Hematopoietic multipotent progenitor cell treated with erythropoietin and hydrocortisone succinate and interleukin-3 and kit ligand, for 15 days (in vitro differentiated cells): ENCODE results near the gene TENT5C.

Experiments used
- DNase-seq: peaks from one replicate; pipeline ENCODE4 v3.0.0-alpha.2; 2015; ENCODE audit warnings: low spot score

Gene TENT5C

GRCh38 chr1:117656202-117656641 lies 50.4 kb downstream of the TENT5C start:
- peak; percentile 68 for DNase-seq

DNA sequence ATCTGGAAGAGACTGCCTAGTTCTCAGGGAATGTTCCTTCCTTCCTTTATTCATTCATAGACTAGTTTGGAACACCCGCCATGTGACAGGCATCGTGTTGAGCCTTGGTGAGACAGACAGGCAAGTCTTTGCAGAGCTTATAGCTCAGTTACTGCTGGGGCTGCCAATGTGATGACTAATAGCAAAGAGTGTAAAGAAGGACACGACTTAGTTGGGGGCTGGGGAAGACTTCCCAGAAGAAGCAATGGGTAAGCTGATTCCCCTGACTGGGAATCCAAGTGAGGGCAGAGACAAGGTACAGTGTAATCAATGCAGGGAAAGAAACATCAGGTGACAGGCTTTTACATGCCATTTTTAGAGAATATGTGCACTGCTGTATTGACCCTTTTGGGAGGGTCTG lies 51.2 kb downstream of the TENT5C start:
- peak; percentile 35 for DNase-seq

DNA sequence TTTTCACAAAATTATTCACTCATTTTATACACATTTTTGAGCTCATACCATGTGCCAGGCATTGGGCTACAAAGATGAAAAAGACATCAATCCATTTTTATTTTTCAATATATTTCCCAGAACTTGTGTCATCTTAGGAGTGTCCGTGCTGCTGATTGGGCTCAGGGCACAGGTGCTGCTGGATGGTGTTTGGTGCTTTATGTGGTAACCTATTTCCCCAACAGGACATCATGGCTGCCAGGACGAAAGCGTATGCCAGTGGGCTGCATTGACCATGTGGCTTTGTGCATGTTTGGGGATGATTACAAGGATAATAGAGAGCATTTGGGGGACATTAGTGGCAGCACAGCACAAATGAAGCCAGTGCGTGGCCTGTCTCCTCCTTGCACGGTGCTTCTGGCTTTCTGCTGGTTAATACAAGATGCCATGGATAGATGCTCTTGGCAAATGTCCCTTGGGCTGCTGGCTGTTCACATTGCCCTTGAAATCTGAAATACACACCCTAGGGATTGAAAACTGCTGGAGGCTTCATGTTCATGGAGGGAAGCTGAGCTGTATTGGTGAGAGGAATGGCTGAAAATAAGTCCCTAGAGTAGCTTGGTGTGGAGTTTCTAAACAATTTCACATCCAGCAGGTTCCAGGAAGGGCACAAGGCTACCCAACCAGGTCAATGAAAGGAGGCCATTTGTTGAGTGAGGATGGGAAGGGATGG lies 52.3 kb downstream of the TENT5C start:
- DNase-seq = no peak

DNA sequence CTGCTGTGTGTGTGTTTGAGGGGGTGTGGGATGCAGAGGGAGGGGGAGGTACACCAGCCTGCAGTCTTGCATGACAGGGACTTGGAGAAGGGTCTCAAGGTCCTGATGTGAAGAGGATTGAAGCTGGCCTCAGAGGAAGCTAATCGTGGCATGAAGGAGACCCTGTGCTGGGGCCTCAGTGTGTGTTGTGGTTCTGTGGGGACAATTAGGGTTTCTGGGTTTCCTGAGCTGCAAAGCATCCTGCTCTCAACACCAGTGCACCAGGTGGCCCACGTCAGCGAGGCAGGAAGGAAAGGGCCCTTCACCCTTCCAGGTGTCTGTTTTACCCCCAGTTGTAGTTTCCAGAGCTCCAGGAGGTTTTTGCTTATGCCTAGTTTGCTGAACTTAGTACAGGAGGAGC lies 52.8 kb downstream of the TENT5C start:
- no peak for DNase-seq

DNA sequence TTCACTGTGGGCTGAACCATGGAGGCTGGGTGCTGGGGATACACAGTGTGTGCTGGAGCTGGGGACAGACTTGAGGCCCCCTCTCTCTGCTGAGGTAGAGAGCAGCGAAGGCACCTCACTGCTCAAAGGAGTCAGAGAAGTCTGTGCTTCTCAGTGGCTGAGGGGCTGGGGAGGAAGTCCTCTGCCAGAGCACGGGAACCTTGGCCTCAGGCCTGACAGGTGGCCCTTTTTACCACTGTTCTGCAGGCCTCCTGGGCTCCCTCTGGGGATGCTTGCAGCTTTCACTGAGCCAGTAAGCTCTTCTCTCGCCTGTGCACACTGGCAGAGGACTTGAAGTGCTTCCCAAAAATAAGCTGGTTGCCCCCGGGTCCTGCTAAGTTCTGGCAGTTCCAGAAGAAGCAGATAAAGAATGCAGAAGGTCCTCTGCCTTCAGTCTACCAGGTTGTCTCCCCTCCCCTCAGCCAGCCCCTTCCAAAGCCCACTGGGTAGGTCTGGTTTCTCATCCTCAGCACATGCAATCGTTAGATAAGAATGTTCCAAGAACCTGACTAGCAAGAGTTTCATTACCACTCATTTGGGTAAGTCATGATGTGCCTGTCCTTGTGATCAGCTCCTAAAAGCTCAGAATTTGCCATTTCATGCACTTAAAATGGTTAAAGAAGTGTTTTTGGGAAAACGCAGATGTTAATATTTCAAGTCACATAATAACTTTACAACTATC lies 53.9 kb downstream of the TENT5C start:
- peak; percentile 93 for DNase-seq

DNA sequence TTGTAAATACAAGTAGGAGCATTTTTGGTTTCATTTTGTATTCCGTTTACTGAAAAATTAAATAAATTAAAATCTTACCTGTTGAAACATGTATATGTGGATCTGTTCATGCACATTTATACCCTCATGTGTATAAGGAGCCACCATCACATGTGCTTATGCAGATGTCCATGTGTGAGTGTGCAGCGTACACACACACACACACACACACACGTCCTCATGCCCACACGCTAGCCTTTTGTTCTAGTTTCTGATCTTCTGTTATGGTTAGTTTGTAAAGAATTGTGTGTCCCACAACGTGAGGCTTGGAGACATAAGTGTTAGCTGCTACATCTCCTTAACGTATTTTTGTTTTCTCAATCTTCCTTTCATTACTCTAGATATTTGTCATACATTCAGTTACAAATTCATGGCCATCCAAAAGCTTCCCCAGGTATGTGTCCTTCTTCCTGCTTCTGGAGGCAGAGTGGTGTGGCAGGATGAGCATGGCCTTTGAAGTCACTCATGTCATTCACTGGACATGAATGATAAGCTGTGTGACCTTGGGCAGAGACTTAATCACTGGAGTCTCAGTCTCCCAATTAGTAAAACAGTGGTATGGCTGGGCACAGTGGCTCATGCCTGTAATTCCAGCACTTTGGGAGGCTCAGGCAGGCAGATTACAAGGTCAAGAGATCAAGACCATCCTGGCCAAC lies 54.6 kb downstream of the TENT5C start:
- peak; percentile 67 for DNase-seq

DNA sequence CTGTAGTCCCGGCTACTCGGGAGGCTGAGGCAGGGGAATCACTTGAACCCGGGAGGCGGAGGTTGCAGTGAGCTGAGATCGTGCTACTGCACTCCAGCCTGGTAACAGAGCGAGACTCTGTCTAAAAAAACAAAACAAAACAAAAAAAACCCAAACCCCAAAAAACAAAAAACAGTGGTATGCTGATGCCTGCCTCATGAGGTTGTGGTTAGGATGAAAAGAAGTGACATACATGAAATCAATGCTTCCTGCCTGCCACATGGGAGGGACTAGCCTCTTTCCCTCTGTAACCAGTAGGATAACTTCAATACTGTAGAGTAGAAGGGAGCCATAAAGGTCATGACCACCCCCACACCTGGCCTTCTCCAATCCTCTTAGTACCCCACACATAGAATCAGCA lies 55.2 kb downstream of the TENT5C start:
- no peak for DNase-seq

GRCh38 chr1:117662667-117663066 lies 56.8 kb downstream of the TENT5C start:
- no peak for DNase-seq

GRCh38 chr1:117663156-117663902 lies 57.5 kb downstream of the TENT5C start:
- no peak for DNase-seq

GRCh38 chr1:117664314-117664713 lies 58.5 kb downstream of the TENT5C start:
- no peak for DNase-seq

DNA sequence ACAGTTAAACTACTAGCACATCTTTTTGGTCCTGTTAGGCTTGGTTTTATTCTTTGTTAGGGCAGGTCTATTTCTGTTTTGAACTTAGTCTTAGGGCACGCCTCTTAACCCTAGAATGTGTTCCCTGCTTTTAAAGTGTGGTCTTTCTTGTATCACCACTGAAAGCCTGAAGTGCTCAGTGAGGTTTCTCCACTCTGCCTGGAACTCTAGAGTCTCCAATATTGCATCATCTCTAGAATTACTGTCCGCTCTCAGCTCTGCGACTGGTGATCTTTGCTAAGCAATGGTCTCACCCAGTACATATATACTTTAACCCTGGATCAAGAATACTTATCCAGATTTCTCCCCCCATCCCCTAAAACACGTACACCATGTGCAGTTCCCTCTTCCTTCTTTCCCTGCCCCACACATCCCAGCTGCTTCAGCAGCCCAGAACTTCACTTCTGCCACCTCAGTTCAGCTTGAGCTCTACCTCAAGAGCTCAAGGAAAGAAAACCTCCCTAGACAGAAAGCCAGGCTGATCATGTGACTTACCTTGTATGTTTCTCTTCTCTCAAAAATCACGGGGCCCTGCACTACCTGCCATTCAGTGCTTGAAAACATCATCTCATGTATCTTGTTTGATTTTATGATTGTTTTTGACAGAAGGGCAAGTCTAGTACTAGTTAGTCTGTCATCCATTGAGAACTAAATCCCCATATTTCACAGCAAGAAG lies 59.9 kb downstream of the TENT5C start:
- no peak for DNase-seq

- DNase-seq = no peak
Measured at GRCh38 chr1:117669572-117669971, 63.7 kb downstream of the TENT5C start.

DNA sequence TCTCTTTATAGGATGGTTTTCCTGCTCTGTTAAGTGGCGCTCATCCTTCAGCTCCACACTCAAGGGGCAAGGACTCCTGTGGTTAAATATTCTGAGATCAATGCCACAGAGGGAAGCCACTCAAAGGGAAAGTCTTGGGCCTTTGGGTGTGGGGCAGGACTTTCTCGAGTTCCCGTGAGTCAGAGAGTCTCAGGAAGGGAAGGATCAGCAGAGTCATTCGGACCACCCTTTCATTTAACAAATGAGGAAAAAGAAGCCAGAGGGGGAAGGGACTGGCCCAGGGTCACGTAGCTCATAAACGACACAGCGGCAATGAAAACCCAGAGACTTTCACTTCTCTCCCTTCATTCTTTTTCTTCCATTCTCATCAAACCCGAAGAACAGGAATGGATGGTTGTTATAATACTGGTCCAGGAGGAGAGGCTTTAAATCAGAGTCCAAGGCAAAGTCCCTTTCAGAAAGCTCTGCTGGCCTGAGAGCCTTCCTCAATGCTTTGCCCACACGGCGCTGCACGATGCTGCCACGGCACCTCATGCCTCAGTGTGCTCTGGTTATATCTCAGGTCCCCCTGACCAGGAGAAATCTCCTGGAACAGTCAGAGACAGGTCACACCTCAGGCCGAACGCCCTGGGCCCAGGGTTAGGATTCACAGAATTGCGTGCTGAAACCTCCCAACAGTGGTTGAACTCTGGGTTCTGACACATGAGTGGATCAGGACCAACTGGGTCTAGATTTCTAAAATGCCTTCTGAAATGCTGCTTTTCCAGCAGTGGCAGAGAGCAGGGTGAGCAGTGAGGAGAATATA lies 65.3 kb downstream of the TENT5C start:
- no peak for DNase-seq

GRCh38 chr1:117671781-117672501 lies 66.1 kb downstream of the TENT5C start:
- peak; percentile 45 for DNase-seq

DNA sequence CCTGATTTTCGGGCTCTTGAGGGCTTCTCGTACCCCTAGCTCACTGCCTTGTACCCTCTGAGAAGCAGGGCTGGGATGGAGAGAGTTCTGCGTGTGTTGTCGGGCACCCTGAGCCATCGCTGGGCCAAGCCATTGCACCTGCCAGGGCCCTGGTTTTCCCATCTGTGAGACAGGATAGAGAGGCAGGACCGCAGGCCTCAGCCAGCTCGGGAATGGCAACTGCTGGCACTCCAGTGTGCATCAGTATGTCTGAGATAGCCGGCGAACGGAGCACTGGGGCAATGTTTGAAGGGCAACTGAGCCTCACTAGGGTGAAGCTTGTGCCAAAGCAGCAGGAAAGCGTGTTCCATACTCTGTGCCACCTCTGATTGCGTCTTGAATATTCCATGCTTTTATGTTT lies 66.9 kb downstream of the TENT5C start:
- DNase-seq = no peak

- DNase-seq = peak; percentile 10
Measured at GRCh38 chr1:117673405-117673804, 67.6 kb downstream of the TENT5C start.

DNA sequence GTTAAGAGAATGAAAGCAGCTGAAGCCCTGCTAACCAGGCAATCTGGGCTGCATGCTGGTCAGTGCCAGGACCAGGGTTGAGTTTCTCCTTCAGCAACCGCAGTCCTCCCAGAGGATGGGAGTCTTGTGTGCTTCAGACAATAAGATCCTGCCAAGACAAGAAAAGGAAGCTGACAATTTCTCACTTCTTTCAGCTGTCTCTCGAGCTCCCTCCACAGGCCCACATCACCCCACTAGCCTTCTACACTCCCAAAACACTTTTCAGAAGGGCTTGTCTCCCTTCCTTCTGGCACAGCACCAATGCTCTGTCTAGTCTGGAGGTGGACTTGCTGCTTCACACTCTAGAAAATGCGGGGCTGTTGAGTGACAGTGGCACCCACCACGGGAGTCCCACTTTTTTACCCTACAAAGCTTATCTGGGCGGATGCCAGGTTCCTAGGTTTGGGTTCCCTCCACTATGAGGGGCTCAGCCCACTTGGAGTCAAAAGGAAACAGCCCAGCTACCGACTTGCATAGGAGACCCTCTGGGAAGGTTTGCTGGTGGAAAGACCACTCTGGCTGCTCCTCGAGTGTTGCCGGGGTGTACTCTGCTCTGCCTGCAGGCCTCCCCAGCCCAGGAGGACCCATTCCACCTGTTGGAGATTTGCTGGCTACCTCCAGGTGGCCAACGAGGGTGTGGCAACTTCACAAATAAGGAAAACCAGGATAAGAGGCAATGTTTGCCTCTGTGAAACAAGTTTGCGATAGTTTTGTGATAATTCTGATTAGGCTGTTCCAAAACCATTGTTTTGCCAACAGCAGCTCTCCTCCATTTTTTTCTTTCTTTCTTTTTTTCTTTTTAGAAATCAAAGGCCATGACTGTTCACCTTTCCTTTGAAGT lies 68.9 kb downstream of the TENT5C start:
- DNase-seq = peak; percentile 70

GRCh38 chr1:117675907-117676430 lies 70.1 kb downstream of the TENT5C start:
- no peak for DNase-seq

GRCh38 chr1:117676615-117677130 lies 70.8 kb downstream of the TENT5C start:
- no peak for DNase-seq
